Neutrophil (primary cell): ENCODE measurements around the gene TSKU.
"Not testable (repeated sequence)": the region's sequence is repeated elsewhere in the genome, so short reads cannot be mapped to it uniquely, and the experiment has no call there.

Source experiments
- H3K27ac ChIP-seq: fragments of 200-600 bp; sonication (generic); 2 replicates; pipeline ENCODE4 v1.5.1; 2016; ENCODE audit warnings: mild to moderate bottlenecking, moderate library complexity
- H3K27me3 ChIP-seq: fragments of 200-600 bp; sonication (generic); 2 replicates; pipeline ENCODE4 v1.6.0; 2016; ENCODE audit warnings: mild to moderate bottlenecking
- H3K36me3 ChIP-seq: fragments of 200-600 bp; sonication (generic); 2 replicates; pipeline ENCODE4 v1.5.1; 2017
- H3K4me1 ChIP-seq, 2 experiments: fragments of 200-600 bp in 1 of 2; sonication (generic) in 1 of 2; 1 replicate in 1 of 2; 2 replicates in 1 of 2; pipeline versions ENCODE4 v1.5.1 to v1.6.1; 2013 to 2016; ENCODE audit warnings: low read depth in 1 of 2, low read length in 1 of 2, mild to moderate bottlenecking in 1 of 2, moderate library complexity in 1 of 2; ENCODE audit not compliant: control insufficient read depth in 1 of 2, insufficient read depth in 1 of 2
- H3K4me3 ChIP-seq, 2 experiments: fragments of 200-600 bp in 1 of 2; sonication (generic) in 1 of 2; 1 replicate in 1 of 2; 2 replicates in 1 of 2; pipeline ENCODE4 v1.5.1; 2013 to 2016; ENCODE audit warnings: low read depth in 1 of 2, low read length in 1 of 2, mild to moderate bottlenecking in 1 of 2, moderate library complexity in 1 of 2
- H3K9me3 ChIP-seq: fragments of 200-600 bp; sonication (generic); 2 replicates; pipeline ENCODE4 v1.5.1; 2016
- TF ChIP-seq, protein P1 (sequence below): fragments of 200-600 bp; sonication (generic); IDR thresholded peaks from 2 replicates; pipeline ENCODE4 v1.5.1; 2016; ENCODE audit warnings: antibody characterized with exemption

TSKU gene

DNA sequence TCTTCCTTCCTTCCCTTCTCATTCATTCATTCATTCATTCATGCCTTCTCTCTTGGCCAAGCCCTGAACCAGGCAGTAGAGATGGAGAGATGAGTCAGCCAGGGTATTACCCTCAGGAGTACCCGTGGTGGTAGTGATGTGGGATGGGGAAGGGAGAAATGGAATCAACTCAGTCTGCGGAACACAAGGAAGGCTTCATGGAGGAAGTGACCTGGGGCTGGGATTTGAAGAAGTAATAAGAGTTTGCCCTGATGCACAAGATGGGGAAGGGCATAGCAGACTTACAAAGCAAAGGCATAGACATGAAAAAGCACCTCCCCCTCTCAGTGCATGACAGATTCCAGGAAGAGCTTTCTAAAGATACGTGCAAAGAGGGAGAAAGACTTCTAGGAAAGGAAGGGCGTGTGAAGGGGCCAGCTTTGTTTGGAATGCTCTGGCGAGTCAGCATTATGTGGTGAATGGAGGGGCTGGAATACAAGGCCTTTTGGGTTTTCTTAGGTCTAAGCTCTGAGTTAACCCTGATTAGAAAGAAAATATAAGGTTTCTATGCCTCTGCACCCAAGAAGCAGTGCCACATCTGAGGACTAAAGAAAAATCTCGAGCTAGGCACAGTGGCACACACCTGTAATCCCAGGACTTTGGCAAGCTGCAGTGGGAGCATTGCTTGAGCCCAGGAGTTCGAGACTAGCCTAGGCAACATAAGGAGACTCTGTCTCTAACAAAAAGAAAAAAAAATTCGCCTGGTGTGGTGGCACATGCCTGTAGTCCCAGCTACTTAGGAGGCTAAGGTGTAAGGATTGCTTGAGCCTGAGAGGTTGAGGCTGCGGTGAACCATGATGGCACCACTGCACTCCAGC is 41.2 kb downstream of the TSKU start:
- Histone ChIP-seq H3K27ac (peak overlapping the region; percentile 57), H3K36me3 (no peaks in the 10 kb centered on the region), H3K9me3 (no peaks in the 10 kb centered on the region), H3K27me3 (no peaks in the 10 kb centered on the region), H3K4me3 (no peak overlapping the region), H3K4me1 (peaks cover 16% of the 10 kb centered on the region in 2 experiments)
- TF ChIP-seq, protein P1, sequence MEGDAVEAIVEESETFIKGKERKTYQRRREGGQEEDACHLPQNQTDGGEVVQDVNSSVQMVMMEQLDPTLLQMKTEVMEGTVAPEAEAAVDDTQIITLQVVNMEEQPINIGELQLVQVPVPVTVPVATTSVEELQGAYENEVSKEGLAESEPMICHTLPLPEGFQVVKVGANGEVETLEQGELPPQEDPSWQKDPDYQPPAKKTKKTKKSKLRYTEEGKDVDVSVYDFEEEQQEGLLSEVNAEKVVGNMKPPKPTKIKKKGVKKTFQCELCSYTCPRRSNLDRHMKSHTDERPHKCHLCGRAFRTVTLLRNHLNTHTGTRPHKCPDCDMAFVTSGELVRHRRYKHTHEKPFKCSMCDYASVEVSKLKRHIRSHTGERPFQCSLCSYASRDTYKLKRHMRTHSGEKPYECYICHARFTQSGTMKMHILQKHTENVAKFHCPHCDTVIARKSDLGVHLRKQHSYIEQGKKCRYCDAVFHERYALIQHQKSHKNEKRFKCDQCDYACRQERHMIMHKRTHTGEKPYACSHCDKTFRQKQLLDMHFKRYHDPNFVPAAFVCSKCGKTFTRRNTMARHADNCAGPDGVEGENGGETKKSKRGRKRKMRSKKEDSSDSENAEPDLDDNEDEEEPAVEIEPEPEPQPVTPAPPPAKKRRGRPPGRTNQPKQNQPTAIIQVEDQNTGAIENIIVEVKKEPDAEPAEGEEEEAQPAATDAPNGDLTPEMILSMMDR, result no peak

DNA sequence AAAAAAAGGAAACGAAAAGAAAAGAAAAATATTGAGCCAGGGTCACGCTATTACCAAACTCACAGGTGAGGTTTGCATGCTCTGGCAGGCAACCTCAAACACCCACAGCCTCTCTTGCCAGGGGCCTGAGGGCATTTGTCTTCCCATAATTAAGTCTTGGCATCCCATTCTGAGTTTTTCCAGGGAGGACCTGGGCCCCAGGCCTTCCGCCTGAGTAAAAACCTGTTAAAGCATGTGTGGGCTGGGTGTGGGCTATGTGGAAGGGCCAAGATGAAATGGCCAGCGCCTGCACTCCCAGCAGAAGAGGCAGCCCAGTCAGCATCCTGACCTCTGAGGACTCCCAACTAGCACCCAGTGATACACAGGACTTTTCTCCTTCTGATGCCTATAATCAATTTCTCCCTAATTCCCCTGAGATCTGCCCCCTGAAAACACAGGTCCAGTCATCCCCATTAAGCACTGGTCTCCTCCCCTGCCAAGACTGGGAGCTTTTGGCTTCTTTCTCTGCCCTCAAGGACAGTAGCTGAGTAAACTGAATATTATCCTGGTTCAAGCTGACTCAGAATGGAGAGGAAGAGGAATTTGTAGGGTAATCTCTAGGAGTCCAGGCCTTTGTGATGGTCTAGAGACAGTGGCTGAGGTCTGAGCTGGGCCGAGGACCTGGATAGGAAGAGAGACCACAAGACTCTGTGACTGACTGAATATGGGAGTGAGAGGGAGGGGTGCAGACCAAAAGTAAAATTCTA is 42.0 kb downstream of the TSKU start:
- Histone ChIP-seq H3K9me3 (no peaks in the 10 kb centered on the region), H3K27ac (no peak overlapping the region)
- TF ChIP-seq, protein P1, result no peak

DNA sequence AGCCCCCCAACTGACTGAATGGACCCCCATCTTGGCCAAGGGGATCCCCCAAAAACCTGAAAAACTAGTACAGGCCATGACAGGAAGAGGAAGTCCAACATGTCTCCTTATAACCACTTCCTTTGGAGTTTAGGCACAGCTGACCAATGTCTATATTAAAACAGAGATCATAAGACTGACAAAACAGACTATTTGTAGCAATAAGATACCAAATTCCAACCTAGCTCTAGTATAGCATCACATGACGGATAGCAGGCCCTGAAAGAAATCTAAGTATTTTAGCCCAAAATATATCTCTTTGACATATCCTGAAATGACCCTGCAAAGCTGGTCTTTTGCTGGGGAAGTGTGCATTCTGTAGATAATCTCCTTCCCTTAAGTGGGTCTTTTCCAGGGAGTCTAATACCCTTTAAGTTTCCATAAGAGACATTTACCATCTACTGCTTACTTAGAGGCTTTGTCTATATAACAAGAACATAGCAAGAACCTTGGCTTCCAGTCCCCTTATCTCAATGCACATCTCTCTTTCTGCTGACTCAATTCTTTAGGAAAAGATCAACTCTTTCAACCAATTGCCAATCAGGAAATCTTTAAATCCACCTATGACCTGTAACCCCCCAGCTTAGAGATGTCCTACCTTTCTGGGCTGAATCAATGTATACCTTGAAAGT is 42.7 kb downstream of the TSKU start:
- H3K9me3 ChIP-seq, result no peaks in the 10 kb centered on the region
- no peaks in the 10 kb centered on the region for H3K27me3 ChIP-seq
- H3K36me3 ChIP-seq, result no peaks in the 10 kb centered on the region
- H3K4me1 ChIP-seq, result peaks cover 16% of the 10 kb centered on the region in 2 experiments
- TF ChIP-seq, protein P1, result no peak
- H3K4me3 ChIP-seq, result no peak overlapping the region
- no peak overlapping the region for H3K27ac ChIP-seq

More for the DNA sequence above, 42.0 kb downstream of the TSKU start:
- H3K4me3 ChIP-seq, result no peak overlapping the region
- no peaks in the 10 kb centered on the region for H3K36me3 ChIP-seq
- peaks cover 16% of the 10 kb centered on the region in 2 experiments for H3K4me1 ChIP-seq
- no peaks in the 10 kb centered on the region for H3K27me3 ChIP-seq

DNA sequence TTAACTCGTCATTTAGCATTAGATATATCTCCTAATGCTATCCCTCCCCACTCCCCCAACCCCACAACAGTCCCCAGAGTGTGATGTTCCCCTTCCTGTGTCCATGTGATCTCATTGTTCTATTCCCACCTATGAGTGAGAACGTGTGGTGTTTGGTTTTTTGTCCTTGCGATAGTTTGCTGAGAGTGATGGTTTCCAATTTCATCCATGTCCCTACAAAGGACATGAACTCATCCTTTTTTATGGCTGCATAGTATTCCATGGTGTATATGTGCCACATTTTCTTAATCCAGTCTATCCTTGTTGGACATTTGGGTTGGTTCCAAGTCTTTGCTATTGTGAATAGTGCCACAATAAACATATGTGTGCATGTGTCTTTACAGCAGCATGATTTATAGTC is 43.4 kb downstream of the TSKU start:
- peaks cover 16% of the 10 kb centered on the region in 2 experiments for H3K4me1 ChIP-seq
- H3K36me3 ChIP-seq, H3K27me3 ChIP-seq, H3K4me3 ChIP-seq, H3K9me3 ChIP-seq, H3K27ac ChIP-seq: not testable (repeated sequence)

DNA sequence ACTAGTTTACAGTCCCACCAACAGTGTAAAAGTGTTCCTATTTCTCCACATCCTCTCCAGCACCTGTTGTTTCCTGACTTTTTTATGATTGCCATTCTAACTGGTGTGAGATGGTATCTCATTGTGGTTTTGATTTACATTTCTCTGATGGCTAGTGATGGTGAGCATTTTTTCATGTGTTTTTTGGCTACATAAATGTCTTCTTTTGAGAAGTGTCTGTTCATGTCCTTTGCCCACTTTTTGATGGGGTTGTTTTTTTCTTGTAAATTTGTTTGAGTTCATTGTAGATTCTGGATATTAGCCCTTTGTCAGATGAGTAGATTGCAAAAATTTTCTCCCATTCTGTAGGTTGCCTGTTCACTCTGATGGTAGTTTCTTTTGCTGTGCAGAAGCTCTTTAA is 43.8 kb downstream of the TSKU start:
- H3K36me3 ChIP-seq, H3K9me3 ChIP-seq, H3K27me3 ChIP-seq, H3K4me3 ChIP-seq, H3K27ac ChIP-seq: not testable (repeated sequence)
- peaks cover 16% of the 10 kb centered on the region in 2 experiments for H3K4me1 ChIP-seq

DNA sequence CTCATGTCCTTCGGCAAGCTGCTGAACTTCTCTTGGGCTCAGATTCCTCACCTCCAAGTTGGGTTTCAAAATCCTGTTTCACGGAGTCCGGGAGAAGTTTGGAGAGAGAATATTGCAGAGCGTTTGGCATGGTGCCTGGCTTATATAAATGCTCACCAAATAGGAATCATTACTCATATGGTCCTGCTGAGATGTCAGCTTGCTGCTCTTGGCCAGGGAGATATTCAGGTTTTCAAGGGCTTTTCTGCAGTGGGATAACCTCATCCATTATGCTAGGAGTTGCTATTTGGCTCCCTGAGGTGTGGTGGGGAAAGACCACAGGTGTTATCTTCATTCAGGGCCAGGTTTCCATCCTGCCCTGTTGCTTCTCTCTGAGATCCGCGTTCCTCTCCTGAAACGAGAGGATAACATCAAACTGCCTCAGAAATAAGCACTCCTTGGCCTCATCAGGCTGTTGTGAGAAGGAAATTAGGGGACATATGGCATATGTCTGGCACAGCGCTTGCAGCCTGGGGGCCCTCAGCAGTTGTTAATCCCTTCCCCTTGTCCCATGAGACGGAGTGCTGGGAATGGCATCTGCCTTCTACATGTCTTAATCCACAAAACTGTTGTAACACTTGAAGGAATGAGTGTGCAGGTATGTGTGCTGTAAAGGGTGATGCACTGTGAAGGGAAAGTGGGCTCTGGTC is 47.6 kb downstream of the TSKU start:
- no peaks in the 10 kb centered on the region for H3K9me3 ChIP-seq
- H3K4me1 ChIP-seq, result peaks cover 7 to 13% of the 10 kb centered on the region in 2 experiments
- H3K36me3 ChIP-seq, result no peaks in the 10 kb centered on the region
- TF ChIP-seq, protein P1, result no peak
- H3K4me3 ChIP-seq, result no peak overlapping the region
- H3K27me3 ChIP-seq, result no peaks in the 10 kb centered on the region
- H3K27ac ChIP-seq, result no peak overlapping the region
